KBM-7 (cell line): Measurements from ENCODE around the gene RNF133.
"Not testable (repeated sequence)": the region's sequence is repeated elsewhere in the genome, so short reads cannot be mapped to it uniquely, and the experiment has no call there.

Experiments
- DNase-seq: peaks from one replicate; pipeline ENCODE4 v3.0.0-alpha.2; 2015
- in situ Hi-C: fragments of 300-500 bp; cut with MboI; formaldehyde crosslinking; loops from 2 replicates; pipeline ENCODE4 v1.14.3; 2020; ENCODE audit warnings: low sequenced_read_pairs, low pct_unique_long_range_greater_than_20kb, mixed read lengths

The RNF133 gene

GRCh38 chr7:122692769-122693309, 6.1 kb downstream of the RNF133 start:
- DNase-seq, result no peak
- in situ Hi-C loops, result no loop called here

- in situ Hi-C loops, result no loop called here
- DNase-seq, result no peak
Measured at GRCh38 chr7:122691569-122692235, 7.2 kb downstream of the RNF133 start.

- in situ Hi-C loops, result no loop called here
- no peak for DNase-seq
Measured at GRCh38 chr7:122689346-122690109, 9.4 kb downstream of the RNF133 start.

- no peak for DNase-seq
- in situ Hi-C loops, result no loop called here
Measured at GRCh38 chr7:122688400-122688998, 10.4 kb downstream of the RNF133 start.

GRCh38 chr7:122686360-122686878, 12.5 kb downstream of the RNF133 start:
- no peak for DNase-seq
- in situ Hi-C loops, result no loop called here

GRCh38 chr7:122684504-122684903, 14.4 kb downstream of the RNF133 start:
- in situ Hi-C loops, result no loop called here
- no peak for DNase-seq

GRCh38 chr7:122682815-122683550, 15.9 kb downstream of the RNF133 start:
- no peak for DNase-seq
- in situ Hi-C loops, result no loop called here

- in situ Hi-C loops, DNase-seq: not testable (repeated sequence)
Measured at GRCh38 chr7:122681186-122681585, 17.7 kb downstream of the RNF133 start.

GRCh38 chr7:122679813-122680212, 19.1 kb downstream of the RNF133 start:
- in situ Hi-C loops, result no loop called here
- no peak for DNase-seq

- DNase-seq, in situ Hi-C loops: not testable (repeated sequence)
Measured at GRCh38 chr7:122679269-122679709, 19.6 kb downstream of the RNF133 start.

- in situ Hi-C loops, result no loop called here
Measured at GRCh38 chr7:122677149-122677548, 21.8 kb downstream of the RNF133 start.

GRCh38 chr7:122676466-122676865, 22.5 kb downstream of the RNF133 start:
- in situ Hi-C loops, result no loop called here
- no peak for DNase-seq

More at GRCh38 chr7:122677149-122677548, 21.8 kb downstream of the RNF133 start:
- DNase-seq, result no peak

GRCh38 chr7:122675621-122676020, 23.3 kb downstream of the RNF133 start:
- no peak for DNase-seq
- in situ Hi-C loops, result no loop called here

GRCh38 chr7:122675011-122675410, 23.9 kb downstream of the RNF133 start:
- no peak for DNase-seq
- in situ Hi-C loops, result no loop called here

GRCh38 chr7:122674502-122674901, 24.4 kb downstream of the RNF133 start:
- in situ Hi-C loops, result no loop called here
- DNase-seq, result no peak

GRCh38 chr7:122673951-122674350, 25.0 kb downstream of the RNF133 start:
- no peak for DNase-seq
- in situ Hi-C loops, result no loop called here

- DNase-seq, result no peak
- in situ Hi-C loops, result no loop called here
Measured at GRCh38 chr7:122672536-122672935, 26.4 kb downstream of the RNF133 start.

- DNase-seq, result no peak
- in situ Hi-C loops, result no loop called here
Measured at GRCh38 chr7:122663733-122664132, 35.2 kb downstream of the RNF133 start.

GRCh38 chr7:122658856-122659255, 40.1 kb downstream of the RNF133 start:
- in situ Hi-C loops, result no loop called here
- no peak for DNase-seq
